ENCODE data around the gene ZNF835.

ZNF835 gene

DNA sequence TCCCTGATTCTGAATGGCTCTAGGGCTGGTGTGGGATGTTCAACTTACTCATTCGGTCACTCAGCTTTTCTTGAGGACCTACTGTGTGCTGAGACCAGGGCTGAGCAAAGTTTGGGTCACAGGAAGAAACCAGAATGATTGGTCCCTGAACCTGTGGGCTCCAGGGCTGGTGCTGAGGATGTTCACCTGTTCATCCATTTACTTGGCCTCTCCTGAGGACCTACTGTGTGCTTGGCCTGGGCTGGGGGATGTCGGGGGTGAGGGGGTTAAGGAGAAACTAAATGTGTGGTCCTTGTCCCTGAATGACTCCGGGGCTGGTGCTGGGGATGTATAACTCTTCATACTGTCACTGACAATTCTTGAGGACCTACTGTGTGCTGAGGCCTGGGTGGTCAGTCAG, 10.3 kb downstream of the ZNF835 start:
- no peak for DNase-seq

DNA sequence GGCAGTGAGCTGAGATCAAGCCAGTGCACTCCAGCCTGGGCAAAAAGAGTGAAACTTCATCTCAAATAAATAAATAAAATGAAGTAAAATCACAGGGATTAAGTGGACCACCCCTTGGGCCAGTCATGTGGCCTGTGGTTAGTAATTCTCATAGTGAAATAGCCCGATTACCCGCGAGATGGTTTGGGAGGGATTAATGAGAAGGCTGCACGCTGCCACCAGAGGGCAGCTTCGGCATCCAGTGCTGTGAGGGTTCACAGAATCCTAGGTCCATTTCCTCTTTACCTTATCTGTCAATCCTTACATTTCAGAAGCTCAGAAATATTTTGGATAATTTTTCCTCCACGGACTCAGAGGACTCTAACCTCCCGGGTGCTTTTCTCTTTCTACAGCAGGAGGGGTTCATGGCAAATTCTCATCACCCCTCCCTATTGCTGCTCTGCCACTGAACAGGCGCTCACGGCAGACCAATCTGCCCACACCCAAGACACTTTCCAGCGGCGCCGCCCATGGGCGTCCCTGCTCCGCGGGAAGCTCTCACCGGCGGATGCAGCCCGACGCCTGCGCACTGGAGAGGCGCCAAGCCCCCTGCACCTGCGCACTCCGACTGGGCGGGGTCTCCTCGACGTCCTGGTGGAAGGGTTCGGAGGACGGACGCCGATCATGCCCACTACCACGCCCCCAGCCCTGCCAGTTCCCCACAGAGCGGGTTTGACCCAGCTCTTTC, 11.0 kb downstream of the ZNF835 start:
- DNase-seq: peak; percentile 54

- no peak for DNase-seq
Observed at GRCh38 chr19:56654151-56654550, 17.4 kb downstream of the ZNF835 start.

- DNase-seq: no peak
Observed at GRCh38 chr19:56643460-56643955, 28.0 kb downstream of the ZNF835 start.

DNA sequence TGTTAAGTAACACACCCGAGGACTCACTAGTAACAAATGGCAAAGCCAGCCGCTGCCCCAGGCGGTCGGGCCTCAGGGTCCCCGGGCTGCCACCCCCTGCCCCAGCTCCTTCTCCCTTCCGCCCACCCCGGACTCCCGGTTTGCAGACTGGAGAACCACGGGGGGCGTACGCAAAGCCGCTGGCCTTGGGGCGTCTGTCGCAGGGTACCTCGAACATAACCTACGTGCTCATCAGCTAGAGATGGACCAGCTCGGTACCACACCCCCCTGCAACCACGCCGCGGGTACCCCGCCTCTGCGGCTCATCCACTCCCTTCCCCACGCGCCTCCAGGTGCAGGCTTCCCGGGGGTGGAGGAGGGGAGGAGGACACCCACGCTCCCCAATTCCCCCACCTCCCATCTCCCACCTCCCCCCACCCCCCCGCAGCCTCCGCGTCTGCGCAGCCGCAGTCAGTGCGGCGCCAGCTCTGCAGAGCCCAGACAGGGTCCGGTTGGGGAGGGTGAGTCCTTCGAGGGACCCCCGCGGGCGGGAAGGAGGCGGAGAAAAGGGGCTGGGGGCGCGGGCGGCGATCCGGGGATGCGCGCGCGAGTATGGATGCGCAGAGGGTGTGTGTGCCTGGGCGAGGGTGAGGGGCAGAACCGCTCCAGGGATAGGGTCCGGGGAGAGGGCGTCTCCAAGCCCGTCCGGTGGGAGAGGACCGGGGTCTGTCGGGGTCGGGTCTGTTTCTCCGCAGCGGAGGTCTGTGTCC, 28.7 kb downstream of the ZNF835 start, which contains the start of gene SMIM17:
SMIM17 (plus strand) TSS at position 449 of the 749 bp plus-strand sequence. CDS start 2,509 bp downstream, outside the sequence.
- DNase-seq: no peak

DNA sequence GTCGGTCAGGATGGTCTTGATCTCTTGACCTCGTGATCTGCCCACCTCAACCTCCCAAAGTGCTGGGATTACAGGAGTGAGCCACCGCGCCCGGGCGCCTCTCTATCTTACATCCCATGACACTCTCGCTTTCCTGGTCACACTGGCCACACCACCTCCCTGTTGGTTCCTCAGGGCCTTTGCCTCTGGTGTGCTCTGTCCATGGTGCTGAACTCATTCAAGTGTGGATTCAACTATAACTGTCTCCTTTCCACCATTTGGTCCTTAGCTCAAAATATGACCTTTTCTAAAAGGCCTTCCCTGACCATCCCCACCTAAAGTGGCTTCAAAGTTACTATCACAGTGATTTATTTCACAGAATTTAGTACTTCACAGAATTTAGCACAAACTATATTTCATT, 32.3 kb downstream of the ZNF835 start:
- DNase-seq: no peak

DNA sequence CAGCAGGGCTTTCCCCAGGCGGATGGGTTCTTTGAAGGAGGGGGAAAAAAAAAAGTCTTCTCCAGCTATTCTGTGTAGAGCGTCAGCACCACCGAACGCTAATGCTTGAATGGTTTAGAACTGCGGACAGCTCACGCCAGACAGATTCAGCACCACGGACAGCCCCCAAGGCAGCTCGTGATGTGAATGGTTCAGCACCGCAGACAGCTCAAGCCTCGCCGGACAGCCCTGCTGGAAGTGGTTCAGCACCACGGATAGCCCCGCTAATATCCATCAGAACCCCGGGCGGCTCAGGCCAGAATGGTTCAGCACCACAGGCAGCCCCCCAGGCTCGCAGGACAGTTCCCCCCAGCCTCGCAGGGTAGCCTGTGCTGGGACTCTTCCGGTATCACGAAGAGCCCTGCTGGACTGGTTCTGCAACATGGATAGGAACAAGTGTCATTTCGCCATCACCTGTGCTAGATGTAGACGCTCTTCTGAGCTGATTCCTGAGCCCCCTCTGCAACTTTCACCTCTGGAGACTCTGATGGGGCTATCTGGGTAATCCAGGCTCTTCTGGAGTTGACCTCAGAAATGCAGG, 33.5 kb downstream of the ZNF835 start:
- peak; percentile 16 for DNase-seq

- no peak for DNase-seq
Observed at GRCh38 chr19:56633021-56633420, 38.5 kb downstream of the ZNF835 start.

DNA sequence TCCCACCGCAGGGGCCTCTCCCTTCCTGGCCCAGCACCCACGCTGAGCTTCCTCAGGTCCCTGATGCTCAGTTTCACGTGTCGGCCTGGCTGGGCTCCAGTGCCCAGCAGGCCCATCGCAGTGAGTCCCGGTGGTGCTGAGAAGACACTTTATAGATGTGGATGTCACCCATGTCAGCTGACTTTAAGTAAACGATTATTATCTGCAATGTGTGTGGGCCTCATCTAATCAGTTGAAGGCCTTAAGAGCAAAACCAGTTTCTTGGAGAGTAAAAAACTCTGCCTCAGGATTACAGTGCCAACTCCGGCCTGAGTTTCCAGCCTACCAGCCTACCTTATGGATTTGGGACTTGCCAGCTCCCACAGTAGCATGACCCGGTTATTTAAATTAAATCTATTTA, 45.8 kb downstream of the ZNF835 start:
- no peak for DNase-seq

GRCh38 chr19:56623006-56623405, 48.6 kb downstream of the ZNF835 start:
- no peak for DNase-seq

GRCh38 chr19:56622374-56622773, 49.2 kb downstream of the ZNF835 start:
- DNase-seq: no peak

DNA sequence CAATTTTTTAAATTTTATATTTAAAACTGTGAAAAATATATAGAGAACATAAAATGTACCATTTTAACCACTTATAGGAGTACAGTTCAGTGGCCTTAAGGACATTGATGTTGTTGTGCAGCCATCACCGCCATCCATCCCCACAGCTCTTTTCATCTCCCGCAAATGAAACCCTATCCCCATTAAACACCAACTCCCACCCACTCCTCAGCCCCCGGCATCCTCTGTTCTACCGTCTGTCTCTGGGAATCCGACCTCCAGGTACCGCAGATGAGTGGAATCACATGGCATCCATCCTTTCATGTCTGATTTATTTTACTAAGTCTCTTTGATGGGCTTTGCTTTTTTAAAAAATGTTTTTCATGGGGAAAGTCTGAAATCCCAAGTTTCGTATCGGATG, 52.4 kb downstream of the ZNF835 start:
- no peak for DNase-seq

DNA sequence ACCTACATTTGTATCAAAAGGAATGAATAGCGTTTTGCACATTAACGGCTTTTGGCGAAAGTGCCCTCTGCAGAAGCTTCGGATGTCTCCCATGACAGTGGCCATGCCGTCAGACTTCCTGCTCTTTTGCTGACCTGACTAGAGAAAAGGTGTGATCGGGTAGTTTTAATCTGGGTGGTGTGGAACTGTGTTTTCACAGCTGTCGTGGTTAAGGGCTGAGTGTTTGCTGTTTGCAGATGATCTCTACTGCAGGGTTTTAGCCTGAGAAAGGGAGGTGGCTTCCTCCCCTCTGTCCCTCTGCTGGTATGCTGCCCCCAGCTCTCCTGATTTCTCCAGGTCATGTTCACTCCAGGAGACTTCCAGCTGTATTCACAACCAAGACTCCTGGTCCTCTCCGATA, 54.0 kb downstream of the ZNF835 start:
- no peak for DNase-seq

DNA sequence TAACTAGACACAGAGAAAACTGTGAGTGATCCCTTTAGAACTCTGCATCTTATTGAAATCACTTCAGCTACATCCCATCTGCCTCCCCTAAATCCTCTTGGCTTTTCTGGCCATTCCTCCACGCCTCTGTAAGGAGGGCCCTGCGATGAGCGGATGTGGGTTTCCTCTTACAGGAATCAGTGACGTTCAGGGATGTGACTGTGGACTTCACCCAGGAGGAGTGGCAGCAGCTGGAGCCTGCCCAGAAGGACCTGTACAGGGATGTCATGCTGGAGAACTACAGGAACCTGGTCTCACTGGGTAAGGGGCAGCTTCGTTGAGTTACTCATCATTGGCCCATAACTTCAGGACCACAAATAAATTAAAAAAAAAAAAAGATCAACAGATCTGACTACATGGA, 57.9 kb downstream of the ZNF835 start:
- no peak for DNase-seq

DNA sequence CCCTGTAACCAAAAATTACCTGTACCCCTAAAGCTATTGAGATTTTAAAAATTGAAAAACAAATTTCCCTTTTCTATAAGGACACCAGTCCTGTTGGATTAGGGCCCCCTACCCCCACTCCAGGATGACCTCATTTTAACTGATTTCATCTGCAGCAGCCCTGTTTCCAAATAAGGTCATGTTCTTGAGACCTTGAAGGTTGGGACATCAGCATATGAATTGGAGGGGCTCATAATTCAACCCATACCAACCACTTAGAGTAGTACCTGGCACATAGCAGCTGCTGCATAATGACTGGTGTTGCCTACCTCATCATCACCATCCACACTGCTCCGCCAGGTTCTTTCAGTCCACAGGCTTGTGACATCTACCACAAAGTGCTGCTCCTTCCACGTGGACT, 58.8 kb downstream of the ZNF835 start:
- DNase-seq: no peak

Measured in NCI-H82 (cell line).